Activated CD4-positive, alpha-beta T cell treated with anti-CD3 and anti-CD28 coated beads for 1 hour (primary cell): Measurements from ENCODE around the gene GREM2.
A peak's percentile ranks its signal among the peaks of the same experiment; 100 is the strongest.

Experiments used
- DNase-seq: peaks from one replicate; pipeline ENCODE4 v3.0.0-alpha.2; 2020

The GREM2 gene

DNA sequence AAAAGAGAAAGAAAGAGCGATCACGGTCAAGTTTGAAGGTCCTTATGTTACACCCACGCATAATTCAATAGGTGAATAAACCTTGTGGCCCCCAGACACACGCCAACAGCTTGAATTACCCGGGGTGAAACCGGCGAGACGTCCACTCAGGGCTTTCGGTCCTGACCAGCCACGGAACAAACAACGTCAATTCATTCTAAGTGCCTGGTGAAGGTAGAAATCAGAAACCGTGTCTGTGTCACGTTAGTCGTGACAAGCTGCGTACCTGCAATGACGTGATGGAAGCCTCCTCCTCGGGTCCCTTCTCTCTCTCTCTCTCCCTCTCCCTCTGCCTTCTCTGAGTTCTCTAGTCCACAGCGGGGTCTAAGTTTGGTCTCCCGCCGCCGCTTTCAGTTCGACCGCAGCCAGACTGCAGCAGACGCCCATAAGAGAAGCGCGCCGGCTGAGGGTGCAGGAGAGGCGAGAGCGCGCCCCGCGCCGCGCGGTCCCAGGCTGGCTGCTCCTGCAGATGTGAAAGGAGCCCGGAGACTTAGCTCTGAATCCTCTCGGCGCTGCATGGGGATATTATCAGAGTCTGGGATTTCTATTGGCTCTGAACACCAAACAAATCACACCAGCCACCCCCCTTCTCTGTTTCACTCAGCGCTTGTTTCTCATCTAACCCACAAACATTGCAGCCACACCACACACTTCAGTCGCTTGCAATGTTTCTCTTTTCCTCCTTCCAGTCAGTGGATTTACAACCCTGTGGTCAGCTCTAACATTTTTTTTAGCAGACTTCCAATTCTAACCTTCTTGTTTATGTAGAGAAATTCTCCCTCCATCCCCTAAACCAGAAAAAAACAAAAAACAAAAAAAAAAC is at the start of gene GREM2:
Gene GREM2 (minus strand): TSS at position 537 of the 862 bp plus-strand sequence. CDS start 118,680 bp downstream, outside the sequence.
- peak; percentile 8 for DNase-seq

DNA sequence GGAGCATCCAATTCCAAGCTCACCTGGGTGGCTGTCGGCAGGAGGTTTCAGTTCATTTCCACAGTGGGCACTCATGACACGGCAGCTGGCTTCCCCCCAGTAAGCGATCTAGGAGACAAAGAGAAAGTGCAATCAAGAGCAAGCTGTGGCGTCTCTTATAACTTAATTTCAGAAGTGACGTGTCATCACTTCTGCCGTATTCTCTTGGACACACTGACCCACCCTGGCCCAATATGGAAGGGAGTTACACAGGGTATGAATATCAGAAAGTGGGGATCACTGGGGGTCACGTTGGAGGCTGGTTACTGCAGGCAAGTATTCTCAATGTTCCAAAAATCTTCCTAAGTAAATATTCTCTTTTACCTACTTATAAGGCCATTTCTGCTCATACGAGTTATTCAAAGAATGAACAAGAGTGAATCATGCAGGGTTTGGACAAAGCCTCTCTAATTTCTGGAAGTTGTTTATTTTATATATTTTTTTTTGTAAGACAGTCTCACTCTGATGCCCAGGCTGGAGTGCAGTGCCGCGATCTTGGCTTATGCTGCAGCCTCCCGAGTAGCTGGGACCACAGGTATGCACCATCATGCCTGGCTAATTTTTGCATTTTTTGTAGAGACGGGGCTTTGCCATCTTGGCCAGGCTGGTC is 46.5 kb upstream of the GREM2 start:
- DNase-seq, result no peak

DNA sequence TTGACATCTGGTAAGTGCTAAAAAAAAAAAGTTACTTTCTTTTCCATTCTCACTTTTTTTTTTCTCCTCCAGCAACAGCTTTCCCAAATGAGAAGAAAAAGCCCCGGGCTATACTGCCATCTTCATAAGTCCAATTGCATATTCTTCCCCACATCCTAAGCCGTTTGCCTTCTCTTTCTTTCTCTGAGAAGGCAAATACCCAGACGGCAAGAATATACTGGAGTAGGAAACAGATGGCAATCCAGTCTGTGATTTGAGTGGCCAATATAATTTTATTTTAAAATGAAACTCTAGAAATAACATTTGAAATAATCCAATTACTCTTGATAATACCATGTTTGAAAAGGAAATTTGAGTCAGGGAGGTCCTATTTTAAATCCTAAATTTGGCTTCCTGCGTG is 44.6 kb upstream of the GREM2 start:
- DNase-seq, result no peak

DNA sequence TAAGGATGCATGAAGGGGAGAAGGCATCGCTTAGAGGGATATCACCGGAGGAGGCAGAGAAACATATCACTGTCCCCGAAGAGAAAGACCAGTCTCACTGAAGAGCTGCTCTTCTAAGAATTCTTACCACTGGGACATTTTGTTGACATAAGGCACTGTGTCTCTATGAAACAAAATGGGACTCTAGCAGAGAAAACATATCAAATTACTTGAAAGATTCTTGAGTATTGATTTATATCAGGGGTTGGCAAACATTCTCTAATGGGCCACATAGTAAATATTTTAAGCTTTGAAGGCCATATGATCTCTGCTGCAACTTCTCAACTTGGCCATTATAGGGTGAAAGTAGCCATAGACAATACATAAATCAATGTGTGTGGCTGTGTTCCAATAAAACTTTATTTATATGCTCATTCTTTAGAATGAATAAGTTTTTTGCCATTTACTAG is 41.0 kb upstream of the GREM2 start:
- DNase-seq, result no peak

DNA sequence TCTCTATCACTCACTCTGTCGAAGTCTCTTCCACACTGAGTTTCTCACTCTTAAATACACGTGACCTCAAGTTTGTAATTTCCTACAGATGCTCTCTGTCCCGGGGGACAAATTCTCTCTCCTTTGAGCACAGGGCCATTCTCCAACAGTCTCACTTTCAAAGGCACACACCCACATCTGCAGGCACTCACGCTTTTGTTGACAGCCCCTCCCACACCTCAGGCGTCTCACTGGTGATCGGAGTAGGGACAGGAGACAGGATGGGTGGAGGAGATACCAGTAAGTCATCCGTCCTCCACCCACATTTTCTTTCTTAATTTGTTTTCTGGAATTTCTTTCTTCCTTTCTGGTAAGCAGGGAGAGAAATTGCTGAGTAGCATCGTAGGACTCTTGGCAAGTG is 40.6 kb upstream of the GREM2 start:
- no peak for DNase-seq

DNA sequence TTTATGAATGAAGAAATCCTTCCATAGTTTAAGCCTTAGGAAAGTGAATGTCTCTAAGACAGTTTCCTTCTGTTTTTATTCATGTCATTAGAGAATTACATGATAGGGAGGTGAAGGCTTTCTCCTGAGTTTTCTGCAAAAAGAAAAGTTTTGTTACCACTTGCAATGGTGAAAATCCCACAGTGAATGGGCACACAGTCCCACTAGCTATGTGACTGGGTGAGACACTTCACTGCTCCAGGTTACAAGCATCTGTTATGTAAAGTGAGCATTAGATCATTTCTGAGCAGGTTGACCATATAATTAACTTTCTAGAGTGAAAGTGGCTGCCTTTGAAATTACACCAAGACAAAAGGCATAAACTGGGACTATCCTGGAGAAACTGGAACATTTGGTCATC is 38.9 kb upstream of the GREM2 start:
- no peak for DNase-seq

DNA sequence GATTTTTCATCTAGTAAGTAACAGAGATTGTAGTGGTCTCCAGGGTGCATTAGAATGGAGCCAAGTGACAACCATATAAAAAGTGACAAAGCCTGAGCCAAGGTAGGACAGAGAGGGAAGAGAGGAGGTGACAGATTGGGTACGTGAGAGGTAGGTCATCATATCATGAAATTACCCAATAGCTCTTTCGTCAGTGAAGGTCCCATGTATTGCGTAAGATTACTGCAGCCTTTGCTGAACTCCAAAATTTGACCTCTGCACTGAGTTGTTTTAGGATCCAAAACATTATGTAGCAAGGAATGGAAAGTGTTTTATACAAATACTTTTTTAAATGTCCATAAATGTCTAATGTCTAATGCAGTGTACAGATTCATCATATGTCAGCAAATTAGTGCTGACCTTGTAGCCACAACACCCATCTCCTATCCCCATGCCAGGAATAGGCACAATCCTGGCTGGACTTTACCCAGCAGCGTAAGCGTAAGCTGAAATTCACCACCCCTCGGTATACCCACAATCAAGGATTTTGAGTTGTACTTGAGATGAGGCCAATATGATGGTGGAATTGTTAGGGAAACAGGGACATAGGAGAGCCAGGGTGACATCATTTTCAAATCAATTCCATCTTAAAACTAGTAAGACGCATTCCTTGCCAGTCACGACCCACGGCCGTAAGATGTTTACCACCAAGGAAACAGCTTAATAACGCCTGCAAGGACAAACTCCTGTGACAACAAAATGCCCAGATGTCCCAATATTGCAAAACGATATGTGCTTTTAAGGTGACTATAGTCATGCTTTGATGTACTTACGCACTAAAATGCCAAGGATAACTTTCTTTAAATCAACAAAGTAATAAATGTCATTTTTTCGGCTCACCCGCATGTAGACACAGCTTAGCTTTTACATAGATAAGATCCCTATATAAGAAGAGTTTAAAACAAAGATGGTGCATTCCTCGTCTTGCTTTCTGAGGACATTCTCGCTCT is 38.1 kb upstream of the GREM2 start:
- DNase-seq, result no peak

DNA sequence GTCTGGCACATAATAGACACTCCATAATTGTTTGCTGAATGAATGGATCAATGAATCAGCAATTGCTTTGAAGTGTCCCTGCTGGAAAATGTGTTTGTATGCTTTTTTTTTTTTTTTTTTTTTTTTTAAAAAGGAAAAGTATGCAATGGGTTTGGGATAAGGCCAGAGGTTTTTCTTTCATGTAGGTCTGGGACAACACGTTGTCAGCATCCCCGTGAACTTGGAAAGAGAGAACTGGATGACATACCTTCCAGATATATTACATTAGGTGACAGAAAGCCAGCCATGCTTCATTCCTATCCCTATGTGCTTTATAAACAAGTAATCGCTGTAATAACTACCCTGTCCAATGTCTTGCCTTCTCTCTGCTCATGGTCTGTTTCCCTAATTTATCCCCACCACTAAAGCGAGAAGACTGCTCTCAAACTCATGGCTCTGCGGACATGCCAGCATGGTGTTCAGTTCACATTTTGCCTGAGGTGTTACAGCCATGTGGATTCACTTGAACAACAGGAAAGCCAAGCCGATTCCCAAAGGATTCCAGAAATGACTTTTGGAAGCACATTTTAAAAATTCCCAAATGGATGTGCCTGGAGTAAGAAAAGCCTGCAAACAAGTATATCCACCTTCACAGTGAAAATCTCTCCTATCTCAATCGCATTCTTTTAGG is 34.8 kb upstream of the GREM2 start:
- no peak for DNase-seq

DNA sequence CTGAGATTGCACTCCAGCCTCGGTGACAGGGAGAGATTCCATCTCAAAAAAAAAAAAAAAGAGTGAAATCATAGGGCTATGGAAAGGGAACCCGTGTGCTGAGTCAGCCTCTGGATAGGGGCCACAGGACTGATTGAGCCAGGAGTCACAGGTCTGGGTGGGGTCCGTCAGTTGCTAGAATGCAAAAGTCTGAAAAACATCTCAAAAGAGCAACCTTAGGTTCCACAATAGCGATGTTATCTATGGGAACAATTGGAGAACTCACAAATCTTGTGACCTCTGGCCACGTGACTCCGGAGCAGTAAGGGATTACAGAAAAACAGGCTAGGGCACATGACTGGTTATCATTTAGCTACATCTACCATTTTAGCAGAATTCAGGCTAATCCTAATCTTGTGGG is 32.8 kb upstream of the GREM2 start:
- no peak for DNase-seq

DNA sequence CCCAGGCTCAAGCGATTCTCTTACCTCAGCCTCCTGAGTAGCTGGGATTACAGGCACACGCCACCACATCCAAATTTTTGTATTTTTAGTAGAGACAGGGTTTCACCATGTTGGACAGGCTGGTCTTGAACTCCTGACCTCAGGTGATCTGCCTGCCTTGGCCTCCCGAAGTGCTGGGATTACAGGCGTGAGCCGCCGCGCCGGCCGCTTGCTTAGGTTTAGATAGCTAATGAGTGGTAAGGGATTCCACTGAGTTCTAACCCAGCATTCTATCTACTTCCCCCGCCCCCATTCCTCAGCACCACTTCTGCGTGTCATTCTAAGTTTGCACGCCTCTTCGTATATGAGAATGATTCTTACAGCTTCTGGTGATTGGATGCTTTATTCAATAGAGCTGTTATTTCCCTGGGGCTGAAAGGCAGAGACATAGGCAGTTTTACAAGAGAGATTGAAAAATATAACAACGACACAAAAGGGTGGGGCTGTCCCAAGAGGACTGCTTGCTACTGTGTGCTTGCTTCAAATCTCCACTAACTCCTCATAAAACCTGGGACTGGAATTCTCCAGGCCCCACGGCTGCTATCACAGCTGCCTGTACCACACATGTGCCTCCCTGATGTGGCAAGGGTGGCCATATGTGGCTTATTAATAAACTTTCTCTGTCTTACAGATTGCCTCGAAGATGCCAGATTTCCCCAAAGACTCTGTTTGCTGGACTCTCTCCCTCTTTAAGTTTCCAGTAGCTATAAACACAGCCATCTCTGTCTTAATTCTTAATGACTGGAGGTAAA is 23.7 kb upstream of the GREM2 start:
- no peak for DNase-seq

DNA sequence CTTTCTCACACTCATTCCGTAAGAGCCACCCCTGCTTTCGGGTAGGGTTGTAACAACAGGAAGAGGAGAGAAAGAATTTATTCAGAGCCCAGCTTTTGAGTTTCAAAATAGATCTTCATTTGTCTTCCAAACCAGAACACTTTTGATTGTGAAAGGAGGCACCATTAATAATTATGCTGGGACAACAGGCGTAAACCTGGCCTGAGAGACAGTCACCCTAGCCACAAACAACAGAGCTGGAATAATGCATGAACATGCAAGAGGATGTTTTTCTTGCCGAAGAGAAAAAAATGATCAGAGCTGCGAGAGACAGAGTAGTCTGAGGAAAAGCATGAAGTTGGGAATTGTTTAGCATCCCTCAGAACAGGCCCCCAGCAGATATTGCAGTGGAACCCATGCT is 18.5 kb upstream of the GREM2 start:
- no peak for DNase-seq

DNA sequence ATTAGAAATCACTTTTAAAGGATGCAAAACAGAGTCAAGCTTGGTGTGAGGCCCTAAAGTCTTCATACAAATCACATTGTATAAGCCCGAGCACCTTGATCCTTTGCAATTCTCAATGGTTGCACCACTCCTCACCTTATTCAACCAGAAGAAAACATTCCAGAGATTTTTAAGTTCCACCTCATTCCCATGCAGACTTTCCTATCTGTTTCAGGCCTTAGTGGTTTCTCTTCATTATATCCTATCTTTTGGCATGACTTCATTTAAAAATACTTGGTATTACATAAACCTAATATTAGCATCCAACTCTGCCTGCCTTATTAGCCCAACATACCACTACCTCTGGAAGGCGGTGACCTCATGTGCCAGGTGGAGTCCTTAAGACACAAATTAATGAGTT is 9.3 kb upstream of the GREM2 start:
- DNase-seq, result no peak

DNA sequence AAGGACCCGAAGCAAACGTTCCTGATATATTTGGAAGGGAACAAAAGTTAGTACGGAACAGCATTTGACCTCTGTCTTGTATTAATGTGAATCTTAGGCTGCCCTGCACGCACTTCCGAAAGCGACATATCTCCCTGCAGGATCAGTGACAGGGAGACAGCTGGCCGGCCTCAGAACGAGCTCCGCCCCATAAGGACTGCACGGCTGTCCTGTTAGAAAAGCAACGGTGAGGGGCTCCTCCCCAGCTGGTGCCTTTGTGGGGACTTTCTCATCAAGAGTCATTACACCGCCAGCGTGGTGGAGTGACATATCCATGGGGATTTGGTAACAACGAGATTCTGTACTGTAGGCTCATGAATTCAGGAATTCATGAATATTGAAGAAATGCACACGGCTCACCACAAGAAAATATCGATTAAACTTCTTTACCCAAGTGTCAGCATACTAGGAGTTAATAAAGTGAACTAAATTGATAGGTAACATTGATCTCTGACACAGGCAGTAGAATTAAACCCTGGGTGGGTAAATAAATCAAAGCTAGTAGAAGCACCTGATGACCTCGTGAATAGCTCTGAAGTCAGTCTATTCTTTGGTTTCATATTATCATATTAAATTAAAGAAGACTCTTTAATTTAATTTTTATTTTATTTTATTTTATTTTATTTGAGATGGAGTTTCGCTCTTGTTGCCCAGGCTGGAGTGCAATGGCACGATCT is 8.1 kb upstream of the GREM2 start:
- no peak for DNase-seq

DNA sequence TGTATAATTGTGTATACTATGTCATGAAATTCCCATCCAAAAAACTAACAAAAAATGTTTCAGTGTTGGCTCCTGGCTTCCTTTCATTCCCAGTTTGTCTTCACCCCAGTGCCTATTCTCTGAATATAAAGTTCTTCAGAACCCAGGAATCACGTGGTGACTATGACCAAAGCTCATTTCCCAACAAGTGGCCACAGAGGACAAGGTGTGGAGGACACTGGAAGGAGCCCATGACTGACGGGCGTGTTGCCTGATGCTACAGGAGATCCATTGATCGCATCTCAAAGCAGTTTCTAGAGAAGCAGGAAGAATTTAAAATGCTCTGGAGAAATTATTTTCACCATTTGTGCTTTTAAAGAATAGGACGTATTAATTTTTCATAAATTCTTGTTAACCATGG is 7.4 kb upstream of the GREM2 start:
- no peak for DNase-seq

DNA sequence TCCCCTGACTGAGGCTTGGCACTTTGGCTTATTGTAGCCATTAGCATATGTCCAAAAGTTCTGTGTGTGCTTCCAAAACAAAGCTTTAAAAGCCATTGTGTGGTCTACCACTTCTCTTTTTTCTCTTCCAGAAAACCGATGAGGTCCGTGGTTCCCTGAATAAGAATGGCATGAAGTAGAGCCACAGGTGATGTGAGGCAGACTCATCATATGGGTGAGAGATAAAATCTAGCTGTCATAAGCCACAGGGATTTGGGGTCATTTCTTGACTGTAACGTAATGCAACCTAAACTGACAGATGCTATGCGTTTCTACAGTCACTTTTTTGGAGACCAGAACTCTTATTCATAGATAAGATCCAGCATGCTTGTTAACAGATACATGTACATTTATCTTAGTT is 7.0 kb upstream of the GREM2 start:
- DNase-seq, result no peak

DNA sequence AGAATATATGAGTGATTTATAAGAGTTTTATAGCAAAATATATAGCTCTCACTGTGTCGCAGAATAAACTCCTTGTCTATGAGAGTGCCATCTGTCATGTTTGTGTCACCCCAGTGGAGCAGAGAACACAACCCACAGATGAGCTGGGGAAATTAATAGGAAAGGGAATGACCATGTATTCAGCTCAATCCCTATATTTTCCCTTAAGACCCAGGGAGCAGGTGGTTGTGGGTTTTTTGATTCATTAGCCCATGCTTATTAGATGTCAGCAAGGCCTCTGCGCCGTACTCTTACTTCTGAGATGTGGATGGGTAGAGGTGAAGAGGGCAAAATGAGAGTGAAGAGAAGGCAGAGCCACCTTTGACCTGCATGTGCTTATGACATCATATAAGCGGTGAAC is 4.1 kb upstream of the GREM2 start:
- no peak for DNase-seq

DNA sequence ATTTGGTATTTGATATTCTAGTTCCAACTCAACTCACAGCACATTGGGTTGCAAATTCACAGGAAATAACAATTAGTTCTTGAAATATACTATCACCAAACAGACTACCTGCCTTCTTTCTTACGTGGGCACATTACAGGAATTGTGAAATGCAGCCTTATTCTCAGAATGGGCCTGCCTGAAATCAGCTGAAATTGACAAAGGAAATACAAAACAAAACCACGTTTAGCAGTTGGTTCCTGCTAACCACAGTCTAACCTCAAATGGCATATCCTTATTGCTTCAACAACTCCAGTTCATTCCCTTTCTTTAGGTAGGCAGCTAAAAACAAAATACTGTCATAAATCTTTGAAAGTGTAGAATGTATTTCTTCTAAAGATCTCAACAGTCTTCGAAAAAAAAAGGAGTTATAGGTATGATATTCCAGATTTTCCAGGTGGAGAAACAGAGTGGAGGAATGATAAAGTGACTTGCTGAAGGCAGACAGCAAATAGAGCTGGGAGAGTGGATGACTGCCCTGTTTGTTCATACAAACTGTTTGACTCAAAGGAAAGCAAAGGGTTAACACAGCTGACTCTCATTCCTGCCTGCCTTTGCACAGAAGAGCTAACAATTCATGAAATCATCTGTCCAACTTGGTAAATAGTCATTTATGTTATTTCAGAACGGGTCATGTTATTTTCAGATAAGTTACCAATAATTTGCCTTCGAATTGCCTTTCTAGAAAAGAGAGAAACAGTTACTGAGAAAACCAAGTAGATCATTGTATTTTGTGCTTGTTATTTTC is 1.6 kb upstream of the GREM2 start:
- DNase-seq, result no peak

DNA sequence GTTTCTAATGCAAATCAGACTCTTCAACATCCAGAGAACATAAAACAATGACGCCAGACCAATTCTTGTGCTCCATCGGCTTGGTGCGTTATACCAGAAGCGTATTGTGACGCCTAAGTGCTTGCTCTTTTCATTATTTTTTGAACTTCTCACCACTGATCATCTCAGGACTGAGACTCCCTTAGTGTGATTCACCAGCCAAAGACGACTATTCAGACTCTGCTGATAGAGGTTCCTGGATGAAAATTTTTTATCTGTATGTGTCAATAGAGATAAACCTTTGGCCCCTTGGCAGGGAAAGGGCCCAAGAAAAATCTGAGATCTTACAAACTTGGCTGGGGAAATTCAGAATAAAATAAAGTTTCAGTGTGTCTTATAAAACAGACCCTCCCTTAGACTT is 856 bp upstream of the GREM2 start:
- no peak for DNase-seq

DNA sequence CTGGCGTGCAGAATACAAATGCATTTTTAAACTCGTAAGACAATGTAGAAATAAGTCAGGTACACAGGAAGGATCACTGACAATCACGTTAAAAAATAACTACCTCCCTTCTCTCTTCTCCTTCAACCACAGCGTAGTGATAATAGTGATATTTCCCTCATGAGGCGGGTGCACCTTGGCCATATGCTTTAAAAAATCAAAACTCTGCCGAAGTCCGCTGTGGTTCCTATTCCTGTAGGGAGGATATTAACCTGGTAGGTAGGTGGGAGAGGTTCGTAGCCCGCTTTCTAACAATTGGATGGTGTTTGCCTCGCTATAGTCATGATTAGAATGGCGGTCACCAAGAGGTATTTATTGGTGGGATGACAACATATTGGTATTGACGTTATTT is 732 bp downstream of the GREM2 start:
- no peak for DNase-seq

DNA sequence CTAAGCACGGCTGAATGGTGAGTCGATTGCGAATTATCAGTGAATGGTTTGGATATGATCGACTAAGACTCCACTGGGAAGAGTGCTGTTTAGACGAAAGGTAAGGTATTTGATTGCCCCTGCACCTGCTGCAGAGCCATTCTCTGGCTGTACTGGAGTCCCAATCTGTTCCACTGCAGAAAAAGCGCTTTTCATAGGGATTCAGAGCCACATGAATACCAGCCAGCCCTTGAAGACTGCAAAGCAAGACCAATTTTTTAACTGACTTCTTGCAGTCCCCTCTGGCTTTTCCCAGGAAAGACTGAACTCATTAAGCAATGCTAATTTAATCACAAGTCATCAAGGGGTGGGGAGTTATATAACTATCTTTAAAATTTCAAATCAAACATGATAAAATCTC is 1.3 kb downstream of the GREM2 start:
- no peak for DNase-seq
